HG03565 (cell line): ENCODE measurements around the gene TBC1D5.

ENCODE experiments used
- ATAC-seq: cut with Tn5 transposase; IDR thresholded peaks from one replicate; pipeline ENCODE4 v1.9.1; 2021; ENCODE audit warnings: mild to moderate bottlenecking, moderate library complexity; ENCODE audit not compliant: unreplicated experiment

TBC1D5 gene

DNA sequence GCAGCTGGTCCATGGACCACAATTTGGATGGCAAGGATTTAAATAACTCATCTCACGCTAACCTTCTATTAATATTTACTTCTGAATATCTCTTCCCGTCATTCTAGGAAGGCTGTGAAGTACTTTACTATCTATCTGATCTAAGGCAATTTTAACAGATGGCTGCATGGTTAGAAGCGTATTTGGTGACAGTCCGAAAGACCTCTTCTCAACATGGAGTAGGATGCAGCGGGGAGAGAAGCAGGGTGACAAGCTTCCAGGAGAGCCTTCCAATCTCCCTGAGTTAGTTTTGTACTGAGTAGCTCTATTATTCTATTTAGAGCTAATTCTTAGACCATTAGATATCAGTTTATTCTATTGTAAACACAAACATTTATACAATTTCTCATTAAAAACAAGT, 548.3 kb downstream of the TBC1D5 start:
- no peak for ATAC-seq

DNA sequence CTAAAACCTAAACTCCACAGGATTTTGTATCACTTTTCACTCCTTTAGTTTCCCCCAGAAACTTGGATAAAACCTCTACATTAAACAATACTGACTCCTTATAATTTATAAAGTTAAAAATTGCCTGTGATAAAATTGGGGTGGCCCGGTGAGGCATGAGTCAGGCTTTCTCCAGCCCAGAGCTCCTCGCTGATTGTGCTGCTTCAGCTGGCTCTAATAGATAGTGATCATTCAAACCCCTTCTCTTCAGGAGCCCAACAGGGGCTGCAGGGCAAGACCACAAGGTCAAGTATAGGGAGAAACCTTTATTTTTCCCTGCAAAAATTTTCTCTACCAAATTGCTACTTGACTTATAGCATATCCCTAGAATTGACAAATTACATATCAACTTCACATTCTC, 549.4 kb downstream of the TBC1D5 start:
- no peak for ATAC-seq

GRCh38 chr3:17190353-17191078, 551.9 kb downstream of the TBC1D5 start:
- ATAC-seq, result no peak

DNA sequence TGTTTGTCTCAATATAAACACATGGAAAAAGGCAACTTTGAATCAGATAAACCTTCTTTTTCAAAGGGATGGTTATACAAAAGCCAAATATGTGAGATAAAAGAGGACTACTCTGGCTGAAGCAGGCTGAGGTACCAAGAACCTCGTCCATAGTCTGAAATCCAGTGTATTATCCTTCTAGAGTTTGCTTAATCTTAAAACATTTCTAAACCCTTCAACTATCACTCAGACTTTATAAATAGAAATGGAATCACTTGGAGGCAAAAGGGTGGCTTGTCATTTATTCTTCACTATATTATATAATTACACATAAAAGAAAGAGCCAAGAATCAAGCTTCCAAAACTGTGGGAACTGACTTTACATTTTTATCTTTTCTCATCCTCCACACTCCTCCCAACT, 554.1 kb downstream of the TBC1D5 start:
- no peak for ATAC-seq

DNA sequence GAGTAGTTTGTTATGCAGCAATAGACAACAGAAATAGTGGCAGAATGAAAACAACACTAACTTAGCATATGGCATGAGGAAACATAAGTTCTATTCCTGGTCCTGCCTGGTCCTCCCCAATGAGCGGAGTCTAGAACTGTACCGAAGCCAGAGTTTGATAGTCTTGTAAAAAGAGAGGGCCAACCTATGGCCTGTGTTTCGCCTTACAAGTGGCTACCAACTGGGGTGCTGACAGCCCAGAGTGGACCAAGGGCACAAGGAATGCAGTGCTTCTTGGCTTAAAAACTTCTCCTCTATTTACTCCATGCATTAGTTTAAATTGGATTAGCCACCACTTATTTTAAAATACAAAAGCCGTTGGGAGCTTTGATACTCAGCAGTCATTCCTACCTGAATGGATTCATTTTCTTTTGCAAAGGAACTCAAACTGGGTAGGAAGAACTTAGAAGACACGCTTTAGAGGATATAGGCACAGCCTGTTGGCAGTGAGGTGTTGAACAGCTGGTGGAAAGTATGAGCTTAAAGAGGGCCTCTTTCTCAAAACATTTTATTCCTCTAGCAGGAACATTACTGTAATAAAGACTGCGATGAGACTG, 554.7 kb downstream of the TBC1D5 start:
- ATAC-seq, result no peak

GRCh38 chr3:17183951-17184550, 558.4 kb downstream of the TBC1D5 start:
- ATAC-seq, result no peak

DNA sequence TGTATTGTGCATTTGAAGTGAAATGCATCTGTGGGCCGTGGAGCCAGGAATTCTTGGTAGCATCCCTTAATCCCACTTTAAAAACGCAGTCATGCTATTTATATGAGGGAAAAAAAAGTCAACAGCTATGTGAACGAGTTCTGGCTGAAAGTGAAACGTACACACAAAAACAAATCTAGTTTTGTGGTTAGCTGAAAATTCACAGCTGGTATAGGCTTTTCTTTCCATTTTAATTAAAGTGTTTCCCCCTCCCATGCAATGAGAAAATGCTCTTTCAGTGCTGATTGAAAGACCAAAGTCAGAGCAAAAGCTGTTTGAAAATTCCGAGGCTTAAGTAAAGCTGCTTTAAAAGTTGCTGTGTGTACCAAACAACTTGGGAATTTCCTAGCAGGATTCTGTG, 560.3 kb downstream of the TBC1D5 start:
- peak; percentile 39 for ATAC-seq

- no peak for ATAC-seq
These were observed 561.0 kb downstream of the TBC1D5 start for GRCh38 chr3:17181413-17181907.

DNA sequence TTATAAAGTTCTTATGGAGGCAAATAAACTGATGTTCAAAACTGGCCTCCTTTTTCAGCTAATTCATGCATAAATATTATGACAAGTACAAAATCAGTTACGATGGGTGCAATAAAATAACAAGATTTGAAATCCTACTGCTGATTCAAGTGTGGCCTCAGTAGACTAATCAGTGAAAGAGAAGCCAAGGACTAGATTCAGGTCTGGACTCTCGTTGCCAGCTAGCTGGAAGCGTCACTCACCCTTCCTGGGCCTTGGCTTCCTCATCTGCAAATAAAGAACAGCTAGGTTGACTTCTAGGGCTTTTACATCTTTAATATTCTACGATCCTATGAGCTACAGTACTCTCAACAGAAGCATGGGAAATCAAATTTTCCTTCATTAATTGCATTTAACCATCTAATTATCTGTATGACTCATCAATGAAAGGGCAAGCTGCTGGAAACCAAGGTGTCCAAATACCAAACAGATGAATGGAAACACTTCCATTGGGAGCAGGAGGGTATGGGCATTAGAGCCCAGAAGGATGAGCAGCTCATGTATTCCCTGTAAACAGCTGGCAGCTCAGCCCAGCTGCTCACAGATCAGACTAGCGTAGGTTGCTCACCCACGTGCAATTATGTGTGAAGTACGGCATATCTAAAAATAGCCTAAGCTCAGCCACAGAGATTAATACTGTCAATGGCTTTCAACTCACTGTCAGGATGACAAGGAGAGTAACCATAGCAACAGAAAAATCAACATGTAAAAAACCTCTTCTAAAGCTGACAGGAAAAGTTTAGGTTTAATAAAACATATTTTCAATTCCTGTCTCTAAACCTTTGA, 562.8 kb downstream of the TBC1D5 start:
- ATAC-seq, result peak; percentile 78

DNA sequence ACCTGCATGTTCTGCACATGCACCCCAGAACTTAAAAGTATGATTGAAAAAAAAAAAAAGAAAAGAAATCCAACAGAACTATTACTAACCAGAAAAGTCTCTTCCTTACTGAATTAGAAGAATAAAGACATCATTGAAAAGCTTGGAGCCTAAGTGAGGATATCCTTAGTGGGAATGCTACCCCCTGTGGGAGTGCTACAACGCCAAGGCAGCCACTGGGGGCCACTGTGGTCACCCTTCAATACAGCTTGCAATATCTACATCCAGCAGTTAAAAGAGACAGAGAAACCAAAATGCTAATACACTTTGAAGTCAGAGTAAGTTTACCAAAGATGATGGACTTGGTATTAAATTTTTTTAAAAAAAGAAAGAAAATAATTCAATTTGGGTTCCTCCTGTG, 565.7 kb downstream of the TBC1D5 start:
- ATAC-seq, result no peak

DNA sequence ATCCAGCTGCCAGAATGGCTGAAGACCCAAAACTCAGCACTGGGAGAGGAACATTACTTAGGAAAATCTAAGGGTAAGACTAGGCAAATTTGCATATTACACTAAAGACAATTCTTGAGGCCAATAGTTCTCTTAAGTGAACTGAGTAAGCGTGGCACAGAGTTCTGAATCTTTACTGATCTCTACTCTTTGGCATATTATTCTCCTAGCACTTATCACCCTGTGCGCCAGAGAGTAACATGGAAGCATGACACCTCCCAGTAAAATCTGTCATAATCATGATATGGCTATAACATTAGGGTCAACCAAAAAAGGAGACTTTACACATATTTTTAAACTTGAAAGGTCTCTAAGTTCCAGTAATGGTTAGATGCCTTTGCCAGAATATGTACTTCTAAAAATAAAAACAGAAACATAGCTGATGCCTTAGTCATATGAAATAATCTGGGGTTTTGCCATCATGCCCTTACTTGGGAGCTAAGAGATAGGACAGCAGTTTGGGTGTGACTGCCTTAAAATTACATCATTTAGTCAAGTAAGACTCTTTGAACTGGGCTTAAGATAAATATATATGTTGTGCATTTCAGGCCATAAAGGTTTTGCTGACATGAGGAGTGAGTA, 567.1 kb downstream of the TBC1D5 start:
- ATAC-seq, result no peak

DNA sequence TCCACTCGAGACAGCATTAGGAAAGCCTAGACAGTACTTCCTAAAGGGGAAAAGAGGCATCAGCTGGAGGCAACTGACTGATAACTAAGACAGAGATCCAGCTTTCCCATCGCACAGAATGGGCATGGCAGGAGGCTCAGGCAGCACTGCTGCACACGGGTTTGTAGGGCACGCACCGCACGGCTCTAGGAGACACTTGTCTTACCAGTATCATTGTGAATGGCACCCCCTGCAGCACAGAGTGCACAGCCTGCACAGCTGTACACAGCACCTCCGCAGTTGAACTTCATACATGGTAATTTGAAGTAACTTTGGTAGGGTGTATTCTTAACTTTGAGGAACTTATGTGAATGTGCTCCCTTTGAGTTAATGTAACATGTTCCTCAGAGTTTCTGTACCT, 576.1 kb downstream of the TBC1D5 start:
- ATAC-seq, result no peak

DNA sequence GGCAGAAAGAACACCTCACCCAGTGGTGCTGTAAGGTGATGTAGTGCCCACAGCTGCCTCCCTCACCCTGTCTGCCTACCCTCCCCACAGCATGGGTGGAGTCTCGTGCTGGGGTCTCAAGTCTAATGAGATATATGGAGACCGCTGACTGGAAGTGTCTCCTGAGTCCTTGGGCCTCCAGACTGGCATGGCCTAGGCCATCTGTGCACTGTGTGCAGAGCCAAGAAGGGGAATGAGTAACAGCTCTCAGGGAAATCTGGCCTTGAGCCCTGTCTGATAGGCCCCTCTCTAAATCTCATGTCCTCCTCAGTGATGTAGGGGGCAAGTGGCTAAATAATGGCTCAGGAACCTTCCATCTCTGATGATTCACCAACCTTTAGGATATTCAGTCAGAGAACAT, 580.3 kb downstream of the TBC1D5 start:
- ATAC-seq, result no peak

DNA sequence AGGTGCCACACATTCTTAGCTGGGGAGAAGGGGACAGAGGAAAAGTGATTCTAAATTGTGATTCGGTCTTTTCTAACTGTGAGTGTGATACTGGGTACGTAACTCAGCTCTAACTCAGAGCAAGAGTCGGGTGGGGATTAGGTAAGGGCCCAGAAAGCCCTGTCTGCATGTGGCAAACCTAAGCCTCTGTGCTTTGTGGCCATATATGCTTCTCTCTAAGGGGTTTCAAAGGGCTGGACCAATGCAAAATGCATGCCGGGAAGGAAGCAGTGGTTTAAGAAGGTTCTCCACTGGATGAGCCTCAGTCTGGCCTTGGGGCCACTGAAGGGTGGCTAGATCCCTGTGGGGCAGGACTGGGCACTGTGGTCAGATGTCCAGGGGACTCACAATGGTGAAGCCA, 581.8 kb downstream of the TBC1D5 start:
- ATAC-seq, result no peak

- no peak for ATAC-seq
These were observed 583.3 kb downstream of the TBC1D5 start for GRCh38 chr3:17158941-17159682.

GRCh38 chr3:17157713-17158112, 584.7 kb downstream of the TBC1D5 start:
- no peak for ATAC-seq

DNA sequence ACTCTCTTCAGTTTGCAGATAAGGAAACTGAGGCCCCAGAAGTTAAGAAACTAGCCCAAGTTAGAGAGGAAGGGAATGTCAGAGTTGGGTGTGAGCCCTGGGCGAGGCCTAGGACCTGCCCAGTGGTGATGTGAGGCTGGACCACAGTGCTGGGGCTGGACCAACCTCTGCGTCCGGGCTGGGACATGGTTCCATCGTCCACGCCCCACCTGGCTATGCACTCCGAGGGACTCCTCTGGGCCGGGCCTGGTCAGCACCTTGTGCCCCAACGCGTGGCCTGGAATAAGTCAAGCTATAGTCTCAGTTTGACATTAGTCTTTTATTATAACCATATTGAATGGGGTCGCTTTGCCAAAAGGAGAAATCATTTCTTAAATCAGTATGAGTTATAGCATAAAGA, 585.6 kb downstream of the TBC1D5 start:
- no peak for ATAC-seq

DNA sequence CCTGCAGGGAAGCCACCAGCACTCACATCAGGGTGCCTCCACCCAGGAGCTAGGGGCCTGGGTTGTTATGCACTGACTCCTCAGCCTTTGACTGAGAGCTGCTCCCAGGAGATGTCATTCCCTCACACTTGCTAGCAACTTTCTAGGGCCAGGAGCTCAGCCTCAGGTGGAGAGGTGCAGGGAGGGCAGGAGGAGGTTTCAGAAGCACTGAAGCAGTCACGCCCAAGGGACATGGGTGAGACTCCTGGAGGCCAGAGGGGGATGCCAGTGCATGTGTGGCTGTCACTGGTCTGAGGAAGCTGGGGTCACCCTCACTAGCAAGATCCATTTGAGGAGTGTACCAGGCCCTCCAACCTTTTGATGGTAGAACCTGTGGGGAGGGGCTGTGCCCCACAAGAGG, 586.5 kb downstream of the TBC1D5 start:
- ATAC-seq, result no peak

GRCh38 chr3:17154941-17155340, 587.5 kb downstream of the TBC1D5 start:
- ATAC-seq, result no peak

GRCh38 chr3:17154221-17154620, 588.2 kb downstream of the TBC1D5 start:
- ATAC-seq, result no peak
